Testis (tissue), 3 donors: ENCODE data around the gene MTMR3. TPM values are rescaled to one million over a fixed set of nuclear protein-coding genes. Genes with fewer than 3 reads are reported as not detected.
"Not testable (repeated sequence)": the region's sequence is repeated elsewhere in the genome, so short reads cannot be mapped to it uniquely, and the experiment has no call there.

Experiments
- DNase-seq: peaks from one replicate; pipeline ENCODE4 v3.0.0-alpha.2; 2019
- H3K27ac ChIP-seq, 2 donors: fragments of 200-600 bp; sonication (generic); one replicate each; pipeline ENCODE4 v1.5.1; 2019
- H3K27me3 ChIP-seq: fragments of 200-600 bp; sonication (generic); one replicate; pipeline ENCODE4 v1.5.1; 2019
- H3K36me3 ChIP-seq: fragments of 200-600 bp; sonication (generic); one replicate; pipeline ENCODE4 v1.5.1; 2017; ENCODE audit warnings: low read depth; ENCODE audit errors: missing control alignments
- H3K4me1 ChIP-seq: fragments of 200-600 bp; sonication (generic); one replicate; pipeline ENCODE4 v1.5.1; 2019
- H3K4me3 ChIP-seq, 2 donors: fragments of 200-600 bp; sonication (generic); one replicate each; pipeline ENCODE4 v1.5.1; 2017 to 2019
- H3K9me3 ChIP-seq: fragments of 200-600 bp; sonication (generic); one replicate; pipeline ENCODE4 v1.5.1; 2017
- CTCF ChIP-seq, 3 experiments: fragments of 450-650 bp in 2 of 3; fragments of 200-600 bp in 1 of 3; sonication (generic) in 1 of 3; IDR thresholded peaks; one replicate each; pipeline ENCODE4 v1.5.1; 2016 to 2019; ENCODE audit warnings: antibody characterized with exemption in 3 of 3, mild to moderate bottlenecking in 2 of 3, moderate library complexity in 1 of 3
- POLR2A ChIP-seq: fragments of 450-650 bp; IDR thresholded peaks from one replicate; pipeline ENCODE4 v1.6.1; 2017; ENCODE audit warnings: antibody characterized with exemption, mild to moderate bottlenecking, moderate library complexity
- WGBS, 2 donors: methylation state at CpG; one replicate each; pipeline ENCODE4 v1.1.5; 2018; 5-methylcytosine and 5-hydroxymethylcytosine counted together
- intact Hi-C: fragments of 100-400 bp; cut with DNase I; formaldehyde crosslinking; loops from one replicate; pipeline ENCODE4 v1.15.1; 2023; ENCODE audit warnings: low total_unique reads
- polyA plus RNA-seq: library from polyadenylated mRNA; stranded (reverse); fragments of 350-450 nt; fragmentation: Illumina TruSeq; extraction: RNeasy Lipid Tissue Mini Kit (QIAGEN cat#74804); gene quantifications from one replicate; pipeline ENCODE4 v1.2.3, GENCODE V29; 2014; ENCODE audit warnings: low read depth, low replicate concordance; ENCODE audit not compliant: insufficient read depth
- total RNA-seq, 2 donors: library from RNA; depleted of rRNA; stranded (reverse); fragments of >200 nt; gene quantifications; one replicate each; pipeline ENCODE4 v1.2.3, GENCODE V29; 2016

The MTMR3 gene
- total and polyA plus RNA-seq, 3 donors from 2014 or later, result 75.2 to 137 (median 130) TPM

DNA sequence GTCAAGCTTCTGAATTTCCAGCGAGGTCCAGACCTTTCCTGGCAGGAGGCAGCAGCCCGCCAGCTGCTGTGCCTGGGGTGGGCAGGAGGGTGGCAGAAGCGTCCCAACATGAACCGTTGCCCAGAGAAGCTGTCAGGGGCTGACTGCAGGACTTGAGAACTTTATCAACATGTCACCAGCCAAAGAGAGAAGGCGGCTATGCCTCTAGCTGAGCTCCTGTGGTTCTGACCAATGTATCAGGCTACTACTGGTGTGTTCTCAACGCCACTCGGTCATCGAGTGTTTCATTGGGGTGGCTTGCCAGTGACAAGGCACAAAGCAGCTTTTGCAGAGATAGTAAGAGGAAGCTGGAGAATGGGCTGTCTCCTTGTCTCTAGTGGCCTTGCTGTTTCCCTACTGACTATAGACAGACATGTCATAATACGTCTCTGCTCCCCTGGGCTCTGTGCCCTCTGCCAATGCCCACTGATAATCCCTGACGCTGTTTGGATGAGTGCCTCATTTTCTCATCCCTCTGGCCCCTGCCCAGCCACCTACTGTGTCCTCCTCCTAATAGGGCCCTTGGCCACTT is 27.3 kb upstream of the MTMR3 start:
- intact Hi-C loops, result no loop called here
- DNase-seq, result peak; percentile 46
- no peaks in the 10 kb centered on the region for H3K9me3 ChIP-seq

DNA sequence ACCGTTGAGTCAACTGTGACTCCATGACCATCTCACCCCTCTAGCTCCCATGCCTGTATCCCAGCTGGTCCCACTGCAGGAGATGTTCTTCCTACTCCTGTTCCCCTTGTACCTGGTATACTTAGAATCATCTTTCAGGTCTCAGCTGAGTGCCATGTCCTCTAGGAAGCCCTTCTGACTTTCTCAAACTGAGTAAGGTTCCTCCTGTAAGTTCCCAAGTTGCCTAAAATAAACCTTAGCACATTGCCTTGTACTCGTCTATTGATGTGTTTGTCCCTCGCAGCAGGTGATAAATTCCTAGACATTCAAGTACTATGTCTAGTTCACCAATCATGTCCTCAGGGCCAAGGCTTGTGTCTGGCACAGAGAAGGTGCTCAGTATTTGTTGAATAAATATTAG is 26.5 kb upstream of the MTMR3 start:
- Histone ChIP-seq H3K4me1 (no peaks in the 10 kb centered on the region), H3K36me3 (no peaks in the 10 kb centered on the region), H3K4me3 (no peak overlapping the region), H3K27ac (no peak overlapping the region), H3K27me3 (no peaks in the 10 kb centered on the region), H3K9me3 (no peaks in the 10 kb centered on the region)
- TF ChIP-seq CTCF (IDR thresholded peaks at IDR 0.05) (no peak), POLR2A (no peak)
- 68 to 69% methylated on average over 3 of the region's 3 CpGs for WGBS, 2 donors
- intact Hi-C loops, result no loop called here
- no peak for DNase-seq

More for the DNA sequence above, 27.3 kb upstream of the MTMR3 start:
- H3K27ac ChIP-seq, result no peak overlapping the region
- TF ChIP-seq CTCF (IDR thresholded peaks at IDR 0.05) (no peak), POLR2A (no peak)
- no peaks in the 10 kb centered on the region for H3K27me3 ChIP-seq
- no peak overlapping the region for H3K4me3 ChIP-seq
- 45 to 64% methylated on average over 4 to 10 of the region's 10 CpGs for WGBS, 2 donors
- H3K36me3 ChIP-seq, result no peaks in the 10 kb centered on the region
- no peaks in the 10 kb centered on the region for H3K4me1 ChIP-seq

GRCh38 chr22:29859030-29859429 is 23.9 kb upstream of the MTMR3 start:
- DNase-seq, intact Hi-C loops, H3K27me3 ChIP-seq, H3K4me1 ChIP-seq, H3K36me3 ChIP-seq, H3K4me3 ChIP-seq, H3K9me3 ChIP-seq, H3K27ac ChIP-seq: not testable (repeated sequence)
- 68 to 70% methylated on average over 9 of the region's 9 CpGs for WGBS, 2 donors

- intact Hi-C loops, result no loop called here
- no peak for DNase-seq
- H3K27me3 ChIP-seq, result no peaks in the 10 kb centered on the region
- no peaks in the 10 kb centered on the region for H3K4me1 ChIP-seq
- no peaks in the 10 kb centered on the region for H3K36me3 ChIP-seq
- no peak overlapping the region for H3K27ac ChIP-seq
- no peak overlapping the region for H3K4me3 ChIP-seq
- 59 to 74% methylated on average over 2 of the region's 2 CpGs for WGBS, 2 donors
- H3K9me3 ChIP-seq, result no peaks in the 10 kb centered on the region
- no peak for TF ChIP-seq POLR2A
- no peak for TF ChIP-seq CTCF (IDR thresholded peaks at IDR 0.05)
Observed at GRCh38 chr22:29860006-29860766, 22.8 kb upstream of the MTMR3 start.

- H3K27ac ChIP-seq, result no peak overlapping the region
Observed at GRCh38 chr22:29861672-29862297, 21.2 kb upstream of the MTMR3 start.

DNA sequence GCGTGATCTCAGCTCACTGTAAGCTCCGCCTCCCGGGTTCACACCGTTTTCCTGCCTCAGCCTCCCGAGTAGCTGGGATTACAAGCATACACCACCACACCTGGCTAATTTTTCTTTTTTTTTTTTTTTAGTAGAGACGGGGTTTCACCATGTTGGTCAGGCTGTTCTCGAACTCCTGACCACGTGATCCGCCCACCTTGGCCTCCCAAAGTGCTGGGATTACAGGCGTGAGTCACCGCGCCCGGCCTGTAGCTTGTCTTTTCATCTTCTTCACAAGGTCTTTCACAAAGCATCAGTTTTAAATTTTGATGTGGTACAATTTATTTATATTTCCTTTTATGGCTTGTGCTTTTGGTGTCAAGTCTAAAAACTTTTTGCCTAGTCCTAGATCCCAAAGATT is 17.4 kb upstream of the MTMR3 start:
- 90 to 92% methylated on average over 13 of the region's 13 CpGs for WGBS, 2 donors
- DNase-seq, H3K27ac ChIP-seq, H3K36me3 ChIP-seq, intact Hi-C loops, H3K9me3 ChIP-seq, H3K4me1 ChIP-seq, H3K27me3 ChIP-seq, H3K4me3 ChIP-seq: not testable (repeated sequence)

More at GRCh38 chr22:29861672-29862297, 21.2 kb upstream of the MTMR3 start:
- no peak overlapping the region for H3K4me3 ChIP-seq
- no peak for TF ChIP-seq CTCF (IDR thresholded peaks at IDR 0.05)
- 84 to 85% methylated on average over 2 of the region's 2 CpGs for WGBS, 2 donors
- DNase-seq, result no peak
- H3K27me3 ChIP-seq, result no peaks in the 10 kb centered on the region
- intact Hi-C loops, result no loop called here
- no peaks in the 10 kb centered on the region for H3K9me3 ChIP-seq
- no peaks in the 10 kb centered on the region for H3K4me1 ChIP-seq
- H3K36me3 ChIP-seq, result no peaks in the 10 kb centered on the region
